Activated CD4-positive, alpha-beta T cell treated with anti-CD3 and anti-CD28 coated beads, Interleukin-2, amount 50 U/mL, for 16 hours (primary cell): Measurements from ENCODE around the gene PDGFA.
A peak's percentile ranks its signal among the peaks of the same experiment; 100 is the strongest.

ENCODE experiments used
- DNase-seq: peaks from one replicate; pipeline ENCODE4 v3.0.0-alpha.2; 2020

The PDGFA gene

DNA sequence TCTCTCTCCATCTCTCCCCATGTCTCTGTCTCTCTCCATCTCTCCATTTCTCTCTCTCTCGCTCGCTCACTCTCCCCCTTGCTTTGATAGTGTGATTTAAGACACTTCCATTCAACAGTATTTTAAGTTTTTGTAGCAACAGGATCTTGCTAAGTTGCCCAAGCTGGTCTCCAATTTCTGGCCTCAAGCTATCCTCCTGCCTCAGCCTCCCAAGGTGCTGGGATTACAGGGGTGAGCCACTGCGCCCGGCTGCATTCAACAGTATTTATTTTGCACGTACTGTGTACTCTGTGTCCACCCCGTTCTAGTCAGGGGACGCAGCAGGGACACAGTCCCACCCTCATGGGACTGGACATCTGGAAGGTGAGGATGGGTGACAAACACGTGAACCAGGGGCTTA lies 14.4 kb upstream of the PDGFA start:
- DNase-seq: no peak

- DNase-seq: no peak
Observed at GRCh38 chr7:533266-533665, 13.6 kb upstream of the PDGFA start.

- no peak for DNase-seq
Observed at GRCh38 chr7:532379-533143, 12.9 kb upstream of the PDGFA start.

DNA sequence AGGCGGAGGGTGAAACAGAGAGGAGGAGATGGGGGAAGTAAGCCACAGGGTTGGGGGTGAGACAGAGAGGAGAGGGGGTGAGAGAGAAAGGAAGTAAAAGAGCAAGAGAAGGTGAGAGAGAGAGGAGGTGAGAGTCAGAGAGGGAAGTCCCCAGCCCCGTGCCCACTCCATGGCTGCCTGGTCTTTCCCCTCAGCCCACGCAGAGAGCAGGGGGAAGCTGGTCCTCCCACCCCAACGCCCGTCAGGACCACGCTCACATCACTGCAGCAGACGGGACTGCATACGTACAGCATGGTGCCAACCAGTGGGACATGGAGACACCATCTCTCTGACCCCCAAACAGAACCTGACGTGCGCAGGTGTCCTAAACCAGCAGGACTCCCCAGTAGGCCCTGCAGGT lies 12.1 kb upstream of the PDGFA start:
- DNase-seq: no peak

DNA sequence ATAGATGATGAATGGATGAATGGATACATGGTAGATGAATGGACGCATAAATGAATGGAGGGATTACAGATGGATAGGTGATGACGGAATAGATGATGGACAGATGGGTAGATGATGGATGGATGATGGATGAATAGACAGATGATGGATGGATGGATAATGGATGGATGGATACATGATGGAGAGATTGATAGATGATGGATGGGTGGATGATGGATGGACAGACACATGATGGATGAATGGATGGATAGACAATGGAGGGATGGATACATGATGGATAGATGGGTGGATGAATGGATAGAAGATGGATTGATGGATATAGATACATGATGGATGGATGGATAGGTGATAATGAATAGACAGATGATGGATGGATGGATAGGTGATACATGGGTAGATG lies 8.8 kb upstream of the PDGFA start:
- no peak for DNase-seq

- no peak for DNase-seq
Observed at GRCh38 chr7:527723-528122, 8.1 kb upstream of the PDGFA start.

GRCh38 chr7:526460-527034 lies 6.9 kb upstream of the PDGFA start:
- no peak for DNase-seq

DNA sequence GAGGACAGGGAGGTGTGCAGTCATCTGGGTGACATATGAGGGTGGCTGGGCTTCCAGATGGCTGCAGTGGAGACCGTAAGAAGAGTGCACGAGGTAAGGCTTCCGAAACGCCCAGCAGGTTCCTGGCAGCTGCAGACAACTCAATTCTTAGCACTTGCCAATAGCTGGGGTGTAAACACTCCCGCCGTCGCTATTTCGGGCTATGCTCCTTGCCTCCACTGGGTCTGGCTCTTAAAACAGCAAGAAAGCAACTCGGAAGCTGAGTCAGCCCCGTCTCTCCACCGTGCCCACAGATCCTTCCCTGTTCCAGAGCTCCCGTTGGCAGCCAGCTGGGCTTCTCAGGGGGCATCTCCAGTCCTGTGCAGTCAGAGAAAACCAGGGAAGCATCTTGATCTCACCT lies 6.1 kb upstream of the PDGFA start:
- DNase-seq: no peak

GRCh38 chr7:524800-525199 lies 5.2 kb upstream of the PDGFA start:
- no peak for DNase-seq

GRCh38 chr7:523347-524336 lies 4.0 kb upstream of the PDGFA start:
- no peak for DNase-seq

DNA sequence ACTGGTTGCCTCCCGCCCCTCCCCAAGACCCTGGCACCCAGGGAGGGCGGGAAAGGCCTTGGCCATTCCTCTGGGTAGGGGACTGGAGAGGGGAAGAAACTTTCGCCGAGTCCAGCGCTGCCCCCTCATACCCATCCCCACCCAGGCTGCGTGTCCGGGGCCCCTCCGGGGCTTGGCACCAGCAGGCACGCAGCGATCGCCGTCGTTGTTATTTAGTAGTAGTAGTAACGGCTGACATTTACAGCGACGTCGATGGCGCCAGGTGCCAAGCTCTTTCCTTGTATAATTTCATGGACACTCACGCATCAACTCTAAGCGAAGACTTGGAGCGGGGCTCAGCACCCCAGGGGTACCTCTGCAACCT lies 3.3 kb upstream of the PDGFA start:
- DNase-seq: no peak

DNA sequence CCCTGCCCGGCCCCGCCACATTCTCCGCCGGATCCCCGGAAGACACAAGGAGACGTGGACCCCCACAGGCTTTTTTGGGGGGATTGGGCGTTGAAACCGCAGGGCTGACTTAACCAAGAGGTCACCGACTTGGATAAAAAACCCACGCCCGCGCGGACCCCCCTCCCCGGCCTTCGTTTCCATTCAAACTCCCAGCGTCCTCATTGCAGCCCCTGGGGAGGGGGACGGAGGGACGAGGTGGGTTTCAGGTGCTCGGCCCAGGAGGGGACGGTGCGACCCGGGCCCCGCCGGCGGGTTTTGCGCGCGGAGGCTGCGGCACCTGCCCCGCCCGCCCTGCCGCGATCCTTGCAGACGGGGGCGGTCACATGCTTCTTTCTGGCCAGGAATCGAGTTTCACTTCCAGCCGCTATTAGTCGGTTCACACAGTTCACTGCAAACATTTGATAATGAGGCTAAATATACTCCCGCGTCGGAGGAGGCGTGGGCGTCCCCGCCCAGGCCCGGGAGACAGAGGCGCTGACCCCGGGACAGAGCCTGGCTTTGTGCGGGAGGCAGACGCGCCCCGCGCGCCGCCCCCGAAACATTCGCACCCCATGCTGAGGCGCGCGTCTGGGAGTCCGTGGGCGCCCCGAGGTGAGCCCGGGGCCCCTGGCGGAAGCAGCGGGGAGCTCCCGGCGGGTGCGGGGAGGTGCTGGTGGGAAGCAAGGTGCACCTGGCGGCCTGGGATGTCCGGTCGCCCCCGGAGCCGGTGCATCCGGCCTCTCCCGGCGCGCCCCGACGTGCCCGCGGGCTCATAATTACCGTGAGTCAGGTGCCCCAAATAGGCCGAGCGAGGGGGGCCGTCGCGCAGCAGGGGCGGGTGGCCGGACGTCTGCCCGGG lies 2.7 kb upstream of the PDGFA start:
- no peak for DNase-seq

- no peak for DNase-seq
Observed at GRCh38 chr7:521221-522070, 1.8 kb upstream of the PDGFA start.

GRCh38 chr7:520503-521161 lies 986 bp upstream of the PDGFA start:
- DNase-seq: no peak

DNA sequence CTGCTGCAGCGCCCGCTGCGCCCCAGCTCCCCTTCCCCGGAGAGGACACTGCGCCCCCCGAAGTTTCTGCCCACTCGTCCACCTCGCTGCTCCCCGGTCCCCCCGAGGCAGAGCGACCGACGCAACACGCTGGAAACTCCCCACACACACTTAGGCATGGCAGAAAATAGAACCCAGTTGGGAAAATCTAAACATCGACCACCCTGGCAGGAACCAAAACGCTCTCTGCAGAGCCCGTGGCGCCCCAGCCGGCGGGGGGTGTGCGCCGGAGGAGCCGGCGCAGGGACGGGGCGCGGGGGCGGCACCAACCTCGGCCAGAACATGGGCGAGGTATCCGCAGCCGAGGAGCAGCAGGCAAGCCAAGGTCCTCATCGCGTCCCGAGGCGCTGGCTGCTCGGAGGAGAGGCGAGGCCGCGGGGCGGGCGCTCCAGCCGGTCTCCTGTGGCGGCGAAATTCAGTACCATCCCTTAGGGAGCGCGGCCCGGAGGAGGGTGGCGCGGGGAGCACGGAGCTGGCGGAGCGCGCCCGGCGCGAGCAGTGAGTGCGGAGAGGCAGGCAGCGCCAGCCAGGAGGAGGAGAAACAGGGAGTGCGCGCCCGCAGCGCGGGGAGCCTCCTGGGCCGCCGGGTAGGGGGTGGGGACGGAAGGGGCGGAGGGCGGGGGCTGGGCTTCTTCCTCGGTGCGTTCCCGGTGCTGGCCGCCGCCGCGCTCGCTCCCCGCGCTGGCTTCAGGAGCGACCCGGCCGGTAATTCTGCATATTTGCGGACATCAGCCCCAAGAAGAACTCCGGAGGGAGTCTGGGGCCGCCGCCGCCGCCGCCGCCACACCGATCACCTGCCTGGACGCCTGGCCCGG lies 789 bp downstream of the PDGFA start:
- DNase-seq: peak; percentile 36

- no peak for DNase-seq
Observed at GRCh38 chr7:517774-518629, 1.6 kb downstream of the PDGFA start.

DNA sequence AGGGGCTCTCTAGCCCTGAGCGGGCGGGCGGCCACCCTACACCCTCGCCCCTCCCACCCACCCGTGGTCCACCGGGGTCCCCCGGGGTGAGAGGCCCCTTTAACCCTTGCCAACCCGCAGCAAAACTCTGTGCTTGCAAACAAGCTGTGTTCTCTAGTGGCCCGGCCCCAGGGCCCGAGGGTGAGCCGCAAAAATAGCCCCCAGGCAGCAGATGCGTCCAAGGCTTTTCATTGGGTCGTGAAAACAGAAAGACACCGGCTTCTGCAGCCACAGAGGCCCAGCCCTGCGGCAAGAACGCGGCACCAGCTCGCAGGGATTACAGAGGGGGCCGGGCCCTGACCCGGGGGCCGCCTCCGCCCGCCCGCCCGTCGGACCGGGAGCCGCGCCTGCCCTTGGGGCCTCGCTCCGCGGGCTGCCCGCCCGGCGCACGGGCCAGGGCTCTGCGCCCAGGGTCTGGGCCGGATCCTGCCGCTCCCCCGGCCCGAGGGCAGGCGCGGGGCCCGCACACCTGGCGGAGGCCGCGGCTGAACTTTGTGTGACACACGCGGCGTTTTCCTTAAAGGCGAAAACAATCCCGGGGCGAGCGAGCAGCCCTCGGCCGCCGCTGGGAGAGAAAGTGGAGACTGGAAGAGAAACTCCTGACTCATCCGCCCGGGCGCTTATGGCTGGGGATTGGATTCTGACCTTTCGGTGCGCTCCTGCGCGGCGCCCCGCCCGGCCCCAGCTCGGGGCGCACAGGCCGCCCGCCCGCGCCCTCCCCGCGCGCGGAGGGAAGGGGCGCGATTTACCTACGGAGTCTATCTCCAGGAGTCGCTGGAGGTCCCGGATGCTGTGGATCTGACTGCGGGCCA lies 2.8 kb downstream of the PDGFA start:
- DNase-seq: no peak

GRCh38 chr7:516216-516605 lies 3.4 kb downstream of the PDGFA start:
- no peak for DNase-seq
